Adipocyte (in vitro differentiated cells): Measurements from ENCODE around the gene COL25A1.
A peak's percentile ranks its signal among the peaks of the same experiment; 100 is the strongest.
"Not testable (repeated sequence)": the region's sequence is repeated elsewhere in the genome, so short reads cannot be mapped to it uniquely, and the experiment has no call there.

Experiments
- DNase-seq: peaks from one replicate; pipeline ENCODE4 v3.0.0-alpha.2; 2015; ENCODE audit warnings: low read depth
- H3K27me3 ChIP-seq: replicated peaks from 2 replicates; pipeline ENCODE4 v1.7.0; 2013; ENCODE audit warnings: mild to moderate bottlenecking, low read length, moderate library complexity; ENCODE audit not compliant: control insufficient read depth, insufficient read depth
- H3K36me3 ChIP-seq: 2 replicates; pipeline ENCODE4 v1.7.0; 2013; ENCODE audit warnings: low read length, mild to moderate bottlenecking, moderate library complexity; ENCODE audit not compliant: control insufficient read depth, insufficient read depth, severe bottlenecking
- H3K4me1 ChIP-seq: 2 replicates; pipeline ENCODE4 v1.7.0; 2013; ENCODE audit warnings: mild to moderate bottlenecking, low read length, moderate library complexity; ENCODE audit not compliant: control insufficient read depth, insufficient read depth
- H3K4me3 ChIP-seq: 2 replicates; pipeline ENCODE4 v1.7.0; 2013; ENCODE audit warnings: mild to moderate bottlenecking, low read length, moderate library complexity
- H3K9ac ChIP-seq: 2 replicates; pipeline ENCODE4 v1.7.0; 2013; ENCODE audit warnings: mild to moderate bottlenecking, low read length, moderate library complexity
- H3K9me3 ChIP-seq: 2 replicates; pipeline ENCODE4 v1.7.0; 2013; ENCODE audit warnings: mild to moderate bottlenecking, low read length, moderate library complexity; ENCODE audit not compliant: control insufficient read depth

Gene COL25A1

GRCh38 chr4:109123951-109124350 is 178.5 kb downstream of the COL25A1 start:
- Histone ChIP-seq H3K9me3 (peaks cover 8% of the 10 kb centered on the region), H3K36me3 (no peaks in the 10 kb centered on the region), H3K9ac (no peak overlapping the region), H3K27me3 (no peaks in the 10 kb centered on the region), H3K4me3 (no peak overlapping the region), H3K4me1 (peaks cover 6% of the 10 kb centered on the region)
- DNase-seq = no peak

DNA sequence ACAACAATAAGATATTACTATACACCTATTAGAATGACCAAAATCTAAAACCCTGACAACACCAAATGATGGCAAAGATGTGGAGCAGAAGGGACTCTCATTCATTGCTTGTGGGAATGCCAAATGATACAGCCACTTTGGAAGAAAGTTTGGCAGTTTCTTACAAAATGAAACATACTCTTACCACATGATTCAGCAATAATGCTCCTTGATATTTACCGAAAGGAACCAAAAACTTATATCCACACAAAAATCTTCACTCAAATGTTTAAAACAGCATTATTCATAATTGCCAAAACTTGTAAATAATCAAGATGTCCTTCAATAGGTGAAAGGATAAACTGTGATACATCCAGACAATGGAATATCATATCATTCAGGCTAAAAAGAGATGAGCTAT is 180.9 kb downstream of the COL25A1 start:
- Histone ChIP-seq H3K4me3 (no peak overlapping the region), H3K4me1 (peaks cover 6% of the 10 kb centered on the region), H3K36me3 (no peaks in the 10 kb centered on the region), H3K9ac (no peak overlapping the region), H3K27me3 (no peaks in the 10 kb centered on the region), H3K9me3 (peaks cover 8% of the 10 kb centered on the region)
- DNase-seq = no peak

GRCh38 chr4:109119852-109120251 is 182.6 kb downstream of the COL25A1 start:
- DNase-seq = no peak
- H3K9ac ChIP-seq = no peak overlapping the region

DNA sequence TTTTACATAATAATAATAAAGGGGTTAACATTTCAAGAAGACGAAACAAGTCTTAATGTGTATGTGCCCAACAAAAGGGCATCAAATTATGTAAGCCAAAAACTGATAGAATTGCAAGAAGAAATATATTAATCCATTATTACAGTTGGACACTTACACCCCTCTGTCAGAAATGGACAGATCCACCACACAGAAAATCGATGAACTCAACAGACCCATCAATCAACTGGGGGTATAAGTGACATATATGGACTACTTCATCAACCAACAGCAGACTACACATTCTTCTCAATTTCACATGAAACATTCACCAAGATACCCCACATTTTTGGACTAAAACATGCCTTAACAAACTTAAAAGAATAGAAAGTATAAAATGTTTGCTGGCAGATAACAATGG is 183.8 kb downstream of the COL25A1 start:
- Histone ChIP-seq H3K4me1 (no peaks in the 10 kb centered on the region), H3K9ac (no peak overlapping the region), H3K27me3 (no peaks in the 10 kb centered on the region), H3K4me3 (no peak overlapping the region), H3K9me3 (peaks cover 8% of the 10 kb centered on the region), H3K36me3 (no peaks in the 10 kb centered on the region)
- no peak for DNase-seq

More at GRCh38 chr4:109119852-109120251, 182.6 kb downstream of the COL25A1 start:
- Histone ChIP-seq H3K27me3 (no peaks in the 10 kb centered on the region), H3K4me3 (no peak overlapping the region), H3K36me3 (no peaks in the 10 kb centered on the region), H3K4me1 (no peaks in the 10 kb centered on the region), H3K9me3 (peaks cover 8% of the 10 kb centered on the region)

- Histone ChIP-seq H3K4me3 (no peak overlapping the region), H3K4me1 (no peaks in the 10 kb centered on the region), H3K36me3 (no peaks in the 10 kb centered on the region), H3K9me3 (peaks cover 1% of the 10 kb centered on the region), H3K9ac (no peak overlapping the region), H3K27me3 (no peaks in the 10 kb centered on the region)
- DNase-seq = no peak
These were observed 188.0 kb downstream of the COL25A1 start for GRCh38 chr4:109114501-109114900.

DNA sequence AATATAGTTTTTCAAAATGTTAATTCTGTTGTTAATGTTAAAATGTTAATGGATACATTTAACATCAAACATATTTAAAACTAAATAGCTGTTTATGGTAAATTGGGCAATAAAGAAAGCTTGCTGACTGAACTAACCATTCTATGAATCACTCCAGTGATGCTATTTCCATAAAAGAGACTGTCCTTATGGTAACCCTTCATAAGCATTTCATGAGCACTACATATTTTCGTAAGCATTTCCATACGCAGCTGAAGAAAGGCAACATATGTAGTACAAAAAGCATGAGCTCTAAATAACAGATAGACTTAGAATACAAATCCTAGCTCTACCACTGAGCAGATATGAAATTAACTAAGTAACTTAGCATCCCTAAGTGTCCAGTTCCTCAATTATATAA is 188.9 kb downstream of the COL25A1 start:
- no peaks in the 10 kb centered on the region for H3K27me3 ChIP-seq
- no peaks in the 10 kb centered on the region for H3K36me3 ChIP-seq
- H3K9me3 ChIP-seq = no peaks in the 10 kb centered on the region
- no peaks in the 10 kb centered on the region for H3K4me1 ChIP-seq
- H3K9ac ChIP-seq = no peak overlapping the region
- H3K4me3 ChIP-seq = no peak overlapping the region
- peak; percentile 47 for DNase-seq

DNA sequence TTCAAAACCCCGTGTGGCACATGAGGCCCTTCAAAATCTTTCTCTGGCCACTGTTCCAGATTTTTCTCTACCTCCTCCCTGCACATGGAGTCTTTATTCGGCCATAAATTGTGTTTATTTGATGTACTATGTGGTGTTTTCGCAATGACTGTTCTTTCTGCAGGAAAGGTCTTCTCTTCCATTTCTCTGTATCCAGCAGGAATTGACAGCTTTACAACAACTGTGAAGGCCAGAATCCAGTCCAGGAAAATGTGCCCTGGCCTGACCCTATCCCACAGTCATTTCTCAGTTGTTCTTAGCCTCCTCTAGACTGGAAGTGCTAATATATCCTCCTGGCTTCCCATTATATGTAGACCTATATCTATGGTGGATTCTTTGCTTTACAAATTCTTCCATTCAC is 191.4 kb downstream of the COL25A1 start:
- DNase-seq = no peak
- no peaks in the 10 kb centered on the region for H3K9me3 ChIP-seq
- no peak overlapping the region for H3K9ac ChIP-seq
- no peaks in the 10 kb centered on the region for H3K36me3 ChIP-seq
- no peaks in the 10 kb centered on the region for H3K4me1 ChIP-seq
- H3K27me3 ChIP-seq = no peaks in the 10 kb centered on the region
- no peak overlapping the region for H3K4me3 ChIP-seq

GRCh38 chr4:109108215-109108614 is 194.2 kb downstream of the COL25A1 start:
- not testable (repeated sequence) for DNase-seq, H3K4me1 ChIP-seq, H3K36me3 ChIP-seq, H3K9me3 ChIP-seq, H3K4me3 ChIP-seq, H3K9ac ChIP-seq, H3K27me3 ChIP-seq

DNA sequence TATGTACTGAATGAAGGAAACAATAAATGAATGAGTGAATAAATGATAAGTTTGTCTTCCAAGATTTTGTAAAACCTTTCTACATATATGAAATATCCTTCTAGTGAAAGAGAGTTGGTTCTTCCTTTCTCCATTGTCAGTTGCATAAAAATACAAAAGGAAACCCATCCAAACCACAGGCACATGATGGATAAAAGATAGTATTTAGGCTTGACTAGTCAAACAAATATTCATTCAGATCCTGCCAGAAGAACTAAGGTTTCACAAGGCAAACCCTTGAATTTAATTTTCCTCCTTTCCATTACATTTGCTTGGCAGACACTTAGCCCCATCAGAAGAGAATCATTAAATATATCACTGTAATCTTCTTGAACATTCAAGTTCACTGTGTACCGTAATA is 208.4 kb downstream of the COL25A1 start:
- peaks cover 9% of the 10 kb centered on the region for H3K4me1 ChIP-seq
- H3K9ac ChIP-seq = no peak overlapping the region
- DNase-seq = no peak
- H3K9me3 ChIP-seq = no peaks in the 10 kb centered on the region
- H3K4me3 ChIP-seq = no peak overlapping the region
- no peaks in the 10 kb centered on the region for H3K36me3 ChIP-seq
- H3K27me3 ChIP-seq = no peaks in the 10 kb centered on the region

GRCh38 chr4:109091727-109092409 is 210.6 kb downstream of the COL25A1 start:
- Histone ChIP-seq H3K4me1 (peaks cover 9% of the 10 kb centered on the region), H3K27me3 (no peaks in the 10 kb centered on the region), H3K4me3 (no peak overlapping the region), H3K9ac (no peak overlapping the region), H3K36me3 (no peaks in the 10 kb centered on the region), H3K9me3 (no peaks in the 10 kb centered on the region)
- DNase-seq = no peak

DNA sequence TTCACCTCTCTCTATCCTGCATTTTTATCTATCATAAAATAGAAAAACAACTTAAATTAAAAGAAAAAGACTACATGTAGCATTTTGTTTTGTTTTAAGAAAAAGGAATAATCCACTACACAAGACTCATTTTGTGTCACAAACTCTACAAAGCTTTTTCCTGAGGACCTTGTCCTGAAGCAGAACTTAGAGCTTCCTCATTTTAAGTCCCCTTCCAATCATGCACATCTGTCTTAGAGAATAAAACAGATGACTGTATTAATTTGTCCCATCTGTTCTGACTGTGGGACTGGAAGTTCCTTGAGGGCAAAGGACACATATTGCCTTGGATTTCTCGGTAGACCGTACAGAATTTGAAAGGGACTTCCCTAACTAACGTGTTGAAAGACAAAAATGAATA is 218.5 kb downstream of the COL25A1 start:
- Histone ChIP-seq H3K36me3 (no peaks in the 10 kb centered on the region), H3K9ac (no peak overlapping the region), H3K4me3 (no peak overlapping the region), H3K27me3 (no peaks in the 10 kb centered on the region), H3K9me3 (no peaks in the 10 kb centered on the region), H3K4me1 (peaks cover 11% of the 10 kb centered on the region)
- DNase-seq = no peak

- Histone ChIP-seq H3K9ac (no peak overlapping the region), H3K9me3 (no peaks in the 10 kb centered on the region), H3K27me3 (no peaks in the 10 kb centered on the region), H3K4me3 (no peak overlapping the region), H3K36me3 (no peaks in the 10 kb centered on the region), H3K4me1 (peaks cover 24% of the 10 kb centered on the region)
- peak; percentile 6 for DNase-seq
These were observed 222.7 kb downstream of the COL25A1 start for GRCh38 chr4:109079731-109080130.
